Common myeloid progenitor, CD34-positive (primary cell): ENCODE results near the gene HIP1.
"Not testable (repeated sequence)": the region's sequence is repeated elsewhere in the genome, so short reads cannot be mapped to it uniquely, and the experiment has no call there.

Experiments
- CTCF ChIA-PET: fragments of 350-600 bp; sonication (Branson Sonifier 250); formaldehyde crosslinking; loops from one replicate; lab custom pipeline; 2021; ENCODE audit warnings: antibody characterized with exemption; lab: Charles Lee
- POLR2A ChIA-PET: fragments of 350-600 bp; sonication (Branson Sonifier 250); formaldehyde crosslinking; loops from one replicate; lab custom pipeline; 2021; ENCODE audit warnings: antibody characterized with exemption; lab: Charles Lee
- DNase-seq, 3 donors: peaks; one replicate each; pipeline versions ENCODE4 v3.0.0 to v3.0.0-alpha.2; 2013
- H3K27ac ChIP-seq, 2 experiments: 1 replicate in 1 of 2; 2 replicates in 1 of 2; pipeline ENCODE4 v1.7.0; 2013; ENCODE audit warnings: inconsistent platforms in 2 of 2, low read length in 2 of 2, mild to moderate bottlenecking in 2 of 2, low read depth in 1 of 2, moderate library complexity in 1 of 2; ENCODE audit not compliant: severe bottlenecking in 2 of 2, insufficient read depth in 1 of 2, poor library complexity in 1 of 2
- H3K27me3 ChIP-seq, 5 experiments: replicated peaks in 2 of 5; 1 replicate in 3 of 5; 2 replicates in 2 of 5; pipeline versions ENCODE4 v1.6.1 to v1.7.0; 2013; ENCODE audit warnings: low read length in 4 of 5, mild to moderate bottlenecking in 2 of 5, moderate library complexity in 2 of 5, inconsistent platforms in 1 of 5; ENCODE audit not compliant: insufficient read depth in 5 of 5, control insufficient read depth in 4 of 5
- H3K36me3 ChIP-seq, 4 experiments: 1 replicate in 2 of 4; 2 replicates in 2 of 4; pipeline versions ENCODE4 v1.6.1 to v1.7.0; 2013; ENCODE audit warnings: low read length in 3 of 4, control low read depth in 1 of 4, mild to moderate bottlenecking in 1 of 4; ENCODE audit not compliant: control insufficient read depth in 4 of 4, insufficient read depth in 4 of 4
- H3K4me1 ChIP-seq, 4 experiments: 1 replicate in 3 of 4; 2 replicates in 1 of 4; pipeline versions ENCODE4 v1.6.1 to v1.7.1; 2013; ENCODE audit warnings: low read length in 3 of 4, mild to moderate bottlenecking in 3 of 4, control low read depth in 1 of 4, inconsistent platforms in 1 of 4, moderate library complexity in 1 of 4; ENCODE audit not compliant: control insufficient read depth in 4 of 4, insufficient read depth in 4 of 4; ENCODE audit errors: control extremely low read depth in 1 of 4
- H3K4me3 ChIP-seq, 7 experiments: 1 replicate in 4 of 7; 2 replicates in 3 of 7; pipeline versions ENCODE4 v1.5.1 to v1.7.0; 2013; ENCODE audit warnings: mild to moderate bottlenecking in 7 of 7, low read length in 6 of 7, moderate library complexity in 6 of 7, inconsistent platforms in 2 of 7, low read depth in 2 of 7, control low read depth in 1 of 7; ENCODE audit not compliant: insufficient read depth in 4 of 7, control insufficient read depth in 1 of 7; ENCODE audit errors: extremely low read depth in 1 of 7
- H3K9me3 ChIP-seq, 5 experiments: 1 replicate in 4 of 5; 2 replicates in 1 of 5; pipeline versions ENCODE4 v1.6.1 to v1.7.1; 2013; ENCODE audit warnings: low read length in 4 of 5, mild to moderate bottlenecking in 2 of 5, inconsistent platforms in 1 of 5, low read depth in 1 of 5, moderate library complexity in 1 of 5; ENCODE audit not compliant: control insufficient read depth in 4 of 5, insufficient read depth in 2 of 5; ENCODE audit errors: control extremely low read depth in 1 of 5
- WGBS: methylation state at CpG from one replicate; pipeline ENCODE4 v1.1.5; 2013; ENCODE audit not compliant: insufficient coverage; 5-methylcytosine and 5-hydroxymethylcytosine counted together

Gene HIP1

DNA sequence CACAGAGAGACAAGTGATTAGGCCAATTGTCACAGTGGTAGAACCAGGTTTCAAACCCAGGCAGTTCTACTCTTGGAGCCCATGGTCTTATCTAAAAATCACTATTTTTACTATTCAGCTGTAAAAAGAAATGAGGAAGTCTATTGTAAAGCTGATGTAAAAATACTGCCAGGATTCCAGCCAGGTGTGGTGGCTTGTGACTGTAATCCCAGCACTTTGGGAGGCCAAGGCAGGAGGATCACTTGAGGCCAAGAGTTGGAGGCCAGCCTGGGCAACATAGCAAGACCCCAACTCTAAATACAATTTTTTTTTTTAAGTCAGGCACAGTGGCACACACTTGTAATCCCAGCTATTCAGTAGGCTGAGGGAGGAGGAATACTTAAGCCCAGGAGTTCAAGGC lies 40.4 kb downstream of the HIP1 start:
- CTCF ChIA-PET = interaction anchor here (0.7 kb wide), 1 partner anchor 253 kb away, joined by 3 read pairs; no protein-coding TSS in a partner anchor
- H3K27me3 ChIP-seq = no peaks in the 10 kb centered on the region

DNA sequence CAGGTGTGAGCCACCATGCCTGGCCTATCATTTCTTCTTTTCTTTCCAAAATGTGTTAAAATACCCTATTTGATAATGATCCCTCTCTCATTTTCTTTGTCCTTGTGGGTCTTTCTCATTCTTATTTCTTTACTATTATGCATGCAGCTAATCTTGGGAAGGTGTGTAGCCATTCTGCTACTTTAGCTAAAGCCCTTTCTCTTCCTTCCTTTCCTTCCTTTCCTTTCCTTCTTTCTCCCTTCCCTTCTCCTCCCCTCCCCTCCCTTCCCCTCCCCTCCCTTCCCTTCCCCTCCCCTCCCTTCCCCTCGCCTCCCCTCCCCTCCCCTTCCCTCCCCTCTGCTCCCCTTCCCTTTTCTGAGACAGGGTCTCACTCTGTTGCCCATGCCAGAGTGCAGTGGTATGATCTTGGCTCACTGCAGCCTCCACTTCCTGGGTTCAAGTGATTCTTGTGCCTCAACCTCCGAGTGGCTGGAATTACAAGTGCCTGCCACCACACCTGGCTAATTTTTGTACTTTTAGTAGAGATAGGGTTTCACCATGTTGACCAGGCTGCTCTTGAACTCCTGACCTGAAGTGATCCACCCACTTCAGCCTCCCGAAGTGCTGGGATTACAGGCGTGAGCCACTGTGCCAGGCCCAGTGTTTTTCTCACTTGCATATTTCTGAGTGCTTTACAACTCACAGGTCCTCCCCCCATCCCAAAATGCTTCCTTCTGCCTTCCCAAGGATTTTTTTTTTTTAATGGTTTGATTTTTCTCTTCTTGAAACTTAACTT lies 42.3 kb downstream of the HIP1 start:
- Histone ChIP-seq H3K27me3 (no peaks in the 10 kb centered on the region), H3K9me3 (no peaks in the 10 kb centered on the region), H3K27ac (no peak overlapping the region), H3K36me3 (peaks cover 0 to 2% (median 0%) of the 10 kb centered on the region in 4 experiments), H3K4me3 (no peak overlapping the region), H3K4me1 (no peaks in the 10 kb centered on the region)
- ChIA-PET CTCF (no interaction called here), POLR2A (no interaction called here)
- DNase-seq = no peak
- WGBS = 100% methylated on average over 1 of the region's 4 CpGs

More for the DNA sequence above, 40.4 kb downstream of the HIP1 start:
- Histone ChIP-seq H3K36me3 (peaks cover 0 to 2% (median 0%) of the 10 kb centered on the region in 4 experiments), H3K27ac (no peak overlapping the region), H3K9me3 (no peaks in the 10 kb centered on the region), H3K4me1 (no peaks in the 10 kb centered on the region), H3K4me3 (no peak overlapping the region)
- POLR2A ChIA-PET = interaction anchor here (0.6 kb wide), 1 partner anchor 17 kb away, joined by 5 read pairs; no protein-coding TSS in a partner anchor
- DNase-seq = peak in 2 of 3 donors; percentile 20 to 24

DNA sequence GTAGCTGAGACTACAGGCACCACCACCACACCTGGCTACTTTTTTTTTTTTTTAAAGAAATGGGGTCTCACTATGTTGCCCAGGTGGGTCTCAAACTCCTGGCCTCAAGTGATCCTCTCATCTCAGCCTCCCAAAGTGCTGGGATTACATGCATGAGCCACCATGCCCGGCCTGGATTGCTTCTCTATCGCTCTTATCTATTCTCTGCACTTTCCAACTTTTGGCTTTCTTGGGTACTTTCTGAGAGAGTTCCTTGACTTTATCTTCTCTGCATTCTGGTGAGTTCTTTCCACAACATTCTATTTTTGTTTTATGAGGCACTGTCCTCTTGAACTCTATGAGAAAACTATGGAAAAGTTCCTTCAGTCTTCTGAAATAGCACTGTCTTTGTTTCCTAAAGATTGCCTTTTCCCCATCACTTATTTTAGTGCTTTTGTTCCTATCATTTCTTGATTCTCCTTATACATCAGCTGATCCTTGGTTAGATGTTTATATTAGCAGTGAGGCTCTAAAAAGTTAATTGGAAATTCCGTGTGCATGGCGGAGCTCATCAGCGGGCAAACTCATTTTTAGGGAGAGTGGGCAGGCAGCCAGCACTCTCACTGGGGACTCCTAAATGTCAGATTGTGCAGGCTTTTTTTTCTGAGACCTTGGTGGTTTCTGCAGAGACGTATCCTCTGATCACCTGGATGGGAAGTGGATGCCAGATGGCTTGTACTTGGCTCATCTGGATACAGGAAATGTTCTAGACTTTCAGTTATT lies 43.9 kb downstream of the HIP1 start:
- WGBS = 83% methylated on average over 6 of the region's 6 CpGs
- H3K36me3 ChIP-seq = peaks cover 0 to 2% (median 0%) of the 10 kb centered on the region in 4 experiments
- H3K27me3 ChIP-seq = no peaks in the 10 kb centered on the region

DNA sequence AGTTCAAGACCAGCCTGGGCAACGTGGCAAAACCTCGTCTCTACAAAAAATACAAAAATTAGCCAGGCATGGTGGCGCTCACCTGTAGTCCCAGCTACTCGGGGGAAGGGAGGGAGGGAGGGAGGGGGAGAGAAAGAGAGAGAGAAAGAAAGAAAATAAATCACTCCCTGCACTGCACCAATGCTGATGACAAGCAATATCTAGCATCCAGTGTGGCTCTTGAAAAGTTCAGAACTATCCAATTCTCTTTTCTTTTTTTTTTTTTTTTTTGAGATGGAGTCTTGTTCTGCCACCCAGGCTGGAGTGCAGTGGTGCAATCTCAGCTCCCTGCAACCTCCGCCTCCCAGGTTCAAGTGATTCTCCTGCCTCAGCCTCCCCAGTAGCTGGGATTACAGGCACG lies 45.1 kb downstream of the HIP1 start:
- CTCF ChIA-PET = interaction anchor here (0.6 kb wide), 1 partner anchor 173 kb away, joined by 3 read pairs; no protein-coding TSS in a partner anchor

More for the DNA sequence above, 43.9 kb downstream of the HIP1 start:
- H3K4me3 ChIP-seq = no peak overlapping the region
- peak in 1 of 3 donors; percentile 26 for DNase-seq
- H3K27ac ChIP-seq = no peak overlapping the region
- CTCF ChIA-PET = no interaction called here
- no peaks in the 10 kb centered on the region for H3K9me3 ChIP-seq
- no peaks in the 10 kb centered on the region for H3K4me1 ChIP-seq
- POLR2A ChIA-PET = no interaction called here

DNA sequence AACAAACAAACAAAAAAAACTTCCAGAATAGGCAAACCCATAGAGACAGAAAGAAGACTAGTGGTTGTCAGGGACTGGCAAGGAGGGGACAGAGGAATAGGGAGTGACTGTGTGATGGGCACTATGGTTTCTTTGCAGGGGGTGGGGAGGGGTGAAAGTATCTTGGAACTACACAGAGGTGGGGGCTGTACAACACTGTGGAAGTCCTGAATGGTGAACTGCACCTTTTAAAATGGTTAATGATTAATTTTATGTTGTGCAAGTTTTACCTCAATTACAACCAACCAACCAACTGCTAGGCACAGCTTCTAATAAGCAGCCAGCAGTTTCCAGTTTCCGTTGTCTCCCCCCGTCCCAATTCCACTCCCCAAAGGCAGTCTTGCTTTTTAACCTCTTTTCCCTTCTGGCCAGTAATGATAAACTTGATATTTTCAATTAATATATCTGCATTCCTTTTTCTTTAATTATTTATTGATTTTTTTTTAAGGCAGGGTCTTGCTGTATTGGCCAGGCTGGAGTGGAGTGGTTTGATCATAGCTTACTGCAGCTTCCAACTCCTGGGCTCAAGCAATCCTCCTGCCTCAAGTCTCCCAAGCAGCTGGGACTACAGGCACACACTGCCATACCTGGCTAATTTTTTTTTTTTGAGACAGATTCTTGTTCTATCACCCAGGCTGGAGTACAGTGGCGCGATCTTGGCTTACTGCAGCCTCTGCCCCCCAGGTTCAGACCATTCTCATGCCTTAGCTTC lies 46.8 kb downstream of the HIP1 start:
- Histone ChIP-seq H3K9me3 (no peaks in the 10 kb centered on the region), H3K27me3 (no peaks in the 10 kb centered on the region), H3K4me3 (no peak overlapping the region), H3K4me1 (no peaks in the 10 kb centered on the region), H3K27ac (no peak overlapping the region), H3K36me3 (no peaks in the 10 kb centered on the region)
- DNase-seq = no peak
- CTCF ChIA-PET = interaction anchor here (0.6 kb wide), 1 partner anchor 101 kb away, joined by 4 read pairs; no protein-coding TSS in a partner anchor
- 100% methylated on average over 2 of the region's 4 CpGs for whole genome bisulfite sequencing
- POLR2A ChIA-PET = no interaction called here

More for the DNA sequence above, 45.1 kb downstream of the HIP1 start:
- POLR2A ChIA-PET, H3K4me1 ChIP-seq, H3K27ac ChIP-seq, H3K36me3 ChIP-seq, H3K9me3 ChIP-seq, H3K4me3 ChIP-seq, H3K27me3 ChIP-seq, DNase-seq: not testable (repeated sequence)
- 94% methylated on average over 3 of the region's 6 CpGs for WGBS

DNA sequence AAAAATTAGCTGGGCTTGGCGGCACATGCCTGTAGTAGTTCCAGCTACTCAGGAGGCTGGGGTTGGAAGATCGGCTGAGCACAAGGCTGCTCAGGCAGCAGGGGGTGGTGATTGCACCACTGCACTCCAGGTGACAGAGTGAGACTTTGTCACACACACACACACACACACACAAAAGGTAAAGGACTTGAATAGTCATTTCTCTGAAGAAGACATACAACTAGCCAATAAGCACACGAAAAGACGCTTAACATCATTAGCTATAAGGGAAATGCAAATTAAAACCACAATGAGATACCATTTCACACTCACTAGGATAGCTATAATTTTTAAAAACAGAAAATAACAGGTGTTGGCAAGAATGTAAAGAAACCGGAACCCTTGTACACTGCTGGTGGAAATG lies 48.6 kb downstream of the HIP1 start:
- 67% methylated on average over 1 of the region's 5 CpGs for WGBS
- ChIA-PET POLR2A (no interaction called here), CTCF (no interaction called here)
- no peak overlapping the region for H3K4me3 ChIP-seq
- no peaks in the 10 kb centered on the region for H3K27me3 ChIP-seq
- no peak overlapping the region for H3K27ac ChIP-seq
- H3K36me3 ChIP-seq = no peaks in the 10 kb centered on the region
- DNase-seq = no peak
- H3K4me1 ChIP-seq = no peaks in the 10 kb centered on the region
- H3K9me3 ChIP-seq = no peaks in the 10 kb centered on the region
